ENCODE results near the gene INAVA.

INAVA gene

GRCh38 chr1:200877010-200877409 lies 17.7 kb upstream of the INAVA start:
- no peak for DNase-seq

GRCh38 chr1:200877839-200878551 lies 16.7 kb upstream of the INAVA start:
- peak; percentile 41 to 44 for DNase-seq

GRCh38 chr1:200880212-200880611 lies 14.5 kb upstream of the INAVA start:
- no peak for DNase-seq

- no peak for DNase-seq
Measured at GRCh38 chr1:200883118-200883517, 11.6 kb upstream of the INAVA start.

- no peak for DNase-seq
Measured at GRCh38 chr1:200885623-200886402, 8.9 kb upstream of the INAVA start.

GRCh38 chr1:200886594-200886993 lies 8.1 kb upstream of the INAVA start:
- no peak for DNase-seq

- no peak for DNase-seq
Measured at GRCh38 chr1:200887036-200887435, 7.7 kb upstream of the INAVA start.

- no peak for DNase-seq
Measured at GRCh38 chr1:200887772-200888348, 6.8 kb upstream of the INAVA start.

- DNase-seq = peak; percentile 37 to 40
Measured at GRCh38 chr1:200888349-200888838, 6.3 kb upstream of the INAVA start.

GRCh38 chr1:200889571-200889970 lies 5.1 kb upstream of the INAVA start:
- DNase-seq = no peak

- no peak for DNase-seq
Measured at GRCh38 chr1:200890027-200890426, 4.7 kb upstream of the INAVA start.

GRCh38 chr1:200890818-200891773 lies 3.6 kb upstream of the INAVA start:
- no peak for DNase-seq

GRCh38 chr1:200891774-200892157 lies 2.9 kb upstream of the INAVA start:
- DNase-seq = no peak

GRCh38 chr1:200892546-200892945 lies 2.2 kb upstream of the INAVA start:
- no peak for DNase-seq

- no peak for DNase-seq
Measured at GRCh38 chr1:200892958-200893357, 1.7 kb upstream of the INAVA start.

- DNase-seq = no peak
Measured at GRCh38 chr1:200893411-200893901, 1.2 kb upstream of the INAVA start.

- DNase-seq = no peak
Measured at GRCh38 chr1:200895443-200895789, 716 bp downstream of the INAVA start.

- no peak for DNase-seq
Measured at GRCh38 chr1:200895801-200896530, 1.3 kb downstream of the INAVA start.

- DNase-seq = no peak
Measured at GRCh38 chr1:200896531-200897196, 2.0 kb downstream of the INAVA start.

GRCh38 chr1:200897259-200897658 lies 2.6 kb downstream of the INAVA start:
- no peak for DNase-seq

GRCh38 chr1:200899015-200899386 lies 4.3 kb downstream of the INAVA start:
- no peak for DNase-seq

Data from stimulated activated CD4-positive, alpha-beta T cell treated with anti-CD3 and anti-CD28 coated beads, Interleukin-2, amount 100 ng/mL, for 48 hours (primary cell).